Activated CD8-positive, alpha-beta memory T cell treated with anti-CD3 and anti-CD28 coated beads, Interleukin-2, amount 50 U/mL, for 48 hours (primary cell): ENCODE results near the gene RUNX3.

ENCODE experiments used
- DNase-seq: peaks from one replicate; pipeline ENCODE4 v3.0.0-alpha.2; 2020

The RUNX3 gene

DNA sequence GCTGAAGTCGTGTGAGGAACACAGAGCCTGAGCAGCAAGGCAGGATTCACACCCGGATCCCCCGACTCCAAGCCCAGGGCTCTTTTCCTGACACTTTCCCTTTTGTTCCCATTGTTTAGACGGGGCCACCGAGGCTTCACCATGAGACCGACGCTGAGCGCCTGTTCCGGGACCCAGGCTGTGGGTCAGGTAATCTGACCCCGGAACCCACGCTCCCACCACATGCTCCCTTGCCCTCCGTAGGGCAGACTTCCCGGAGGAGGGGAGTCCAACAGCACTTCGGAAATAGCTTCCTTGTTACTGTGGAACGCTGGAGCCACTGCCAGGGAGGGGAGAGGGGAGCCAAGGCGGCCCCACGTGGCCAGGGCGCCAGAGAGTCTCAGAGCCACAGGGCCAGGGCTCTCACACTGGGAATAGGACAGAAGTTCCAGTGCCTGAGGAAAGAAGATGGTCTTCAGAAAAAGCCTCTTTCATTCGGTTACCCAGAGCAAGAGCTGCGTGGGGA lies 18.4 kb downstream of the RUNX3 start:
- DNase-seq: peak; percentile 63

DNA sequence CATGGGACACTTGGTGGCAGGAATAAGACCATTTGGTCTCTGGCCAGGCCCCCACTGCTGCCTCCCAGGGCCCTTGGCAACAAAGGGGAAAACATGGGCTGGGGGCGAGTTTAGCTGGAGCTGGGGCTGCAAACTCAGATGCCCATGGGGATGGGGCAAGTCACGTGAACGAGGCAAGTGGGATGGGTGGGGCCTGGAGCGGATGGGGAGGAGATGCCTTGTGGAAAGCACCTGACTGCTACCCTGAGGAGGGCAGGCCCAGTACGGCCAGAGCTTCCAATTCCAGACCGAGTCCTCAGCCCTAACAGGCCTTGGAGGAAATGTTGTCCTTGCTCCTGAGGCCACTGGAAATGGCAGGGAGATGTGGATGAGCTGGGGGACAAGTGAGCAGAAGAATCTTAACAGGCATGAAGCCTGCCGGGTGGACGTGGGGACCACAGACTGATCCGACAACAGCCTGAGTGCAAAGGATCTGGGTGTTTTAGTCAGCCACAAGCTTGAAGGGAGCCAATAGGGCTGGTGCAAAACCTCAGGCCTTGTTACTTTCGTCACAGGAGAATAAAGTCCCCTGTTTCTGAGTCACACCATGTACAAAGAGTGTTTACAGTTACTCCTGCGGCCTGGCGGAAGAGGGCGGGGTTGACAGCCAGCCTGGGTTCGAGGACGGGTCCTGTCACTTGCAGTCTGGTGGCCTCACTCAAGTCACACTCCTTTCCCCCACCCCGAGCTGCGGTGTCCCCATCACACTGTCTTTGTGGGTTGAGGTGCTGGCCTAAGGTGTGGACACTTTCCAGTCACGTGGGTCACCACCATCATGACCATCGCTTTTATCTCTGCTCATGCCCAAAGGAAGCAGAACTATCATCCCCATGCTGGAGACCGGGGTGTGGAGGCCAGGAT lies 19.1 kb downstream of the RUNX3 start:
- peak; percentile 85 for DNase-seq

DNA sequence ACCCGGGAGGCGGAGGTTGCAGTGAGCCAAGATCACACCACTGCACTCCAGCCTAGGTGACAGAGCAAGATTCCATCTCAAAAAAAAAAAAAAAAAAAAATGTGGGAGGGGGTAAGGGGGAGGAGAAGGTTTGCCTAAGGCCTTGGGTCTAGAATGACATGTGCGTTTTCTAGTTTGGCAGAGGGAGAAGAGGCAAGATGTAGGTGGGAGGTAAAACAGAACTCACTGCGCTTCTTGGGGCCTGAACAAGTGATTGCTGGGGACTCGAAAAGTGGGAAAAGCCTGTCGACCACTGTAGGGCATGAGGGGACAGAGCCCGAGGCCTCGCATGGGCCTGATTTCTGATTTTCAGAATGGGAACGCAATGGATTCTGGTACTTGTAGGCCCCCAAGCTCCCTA lies 19.9 kb downstream of the RUNX3 start:
- DNase-seq: no peak

DNA sequence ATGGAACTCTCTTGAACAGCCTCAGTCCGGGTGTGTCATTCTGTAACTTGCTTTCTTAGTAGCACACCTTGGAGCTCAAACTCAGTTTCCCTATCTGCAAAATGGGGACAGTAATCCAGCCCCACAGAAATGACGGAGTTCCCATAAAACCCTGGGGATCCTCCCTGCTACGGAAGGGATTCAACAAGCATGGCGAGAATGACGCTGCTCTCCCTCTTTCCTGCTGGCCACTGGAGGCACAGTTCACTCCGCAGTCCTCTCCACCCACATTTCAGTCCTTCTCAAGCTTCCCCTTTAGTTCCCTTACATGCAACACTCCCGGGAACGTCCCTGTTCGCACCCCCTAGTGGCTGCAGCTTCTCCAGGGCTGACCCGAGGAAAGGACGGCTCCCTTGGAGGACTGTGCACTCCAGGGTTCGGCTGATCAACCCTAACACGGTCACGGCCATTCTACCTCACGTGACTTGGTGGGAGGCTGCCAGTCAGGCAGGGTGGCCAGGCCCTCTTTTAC lies 20.6 kb downstream of the RUNX3 start:
- no peak for DNase-seq

DNA sequence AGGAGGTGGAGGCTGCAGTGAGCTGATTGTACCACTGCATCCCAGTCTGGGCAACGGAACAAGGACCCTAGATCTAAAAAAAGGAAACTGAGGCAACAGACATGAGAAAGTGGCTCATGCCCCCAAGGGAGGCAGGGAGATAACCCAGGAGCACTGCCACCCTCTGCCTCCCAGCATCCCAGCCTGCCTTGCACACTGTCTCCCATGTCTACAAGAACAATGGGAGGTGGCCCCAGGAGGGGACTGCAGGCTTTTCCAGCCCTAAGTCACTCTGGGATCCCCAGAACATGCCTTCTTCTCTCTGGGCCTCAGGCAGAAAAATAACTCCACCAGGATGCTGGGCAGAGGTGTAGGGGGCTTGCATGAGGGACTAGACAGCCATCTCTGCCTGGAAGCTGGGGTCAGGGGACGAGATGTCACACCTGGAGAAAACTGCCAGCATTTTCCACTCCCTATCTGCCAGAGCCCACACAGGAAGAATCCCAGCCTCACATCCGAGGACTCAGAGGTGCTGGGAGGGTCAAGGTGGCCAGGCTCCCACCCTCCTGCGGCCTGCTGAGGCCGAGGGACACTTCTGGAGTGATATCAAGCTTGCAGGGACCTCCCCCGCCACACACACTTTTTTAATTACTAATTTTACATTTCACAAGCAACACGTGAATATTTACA lies 21.4 kb downstream of the RUNX3 start:
- peak; percentile 43 for DNase-seq

DNA sequence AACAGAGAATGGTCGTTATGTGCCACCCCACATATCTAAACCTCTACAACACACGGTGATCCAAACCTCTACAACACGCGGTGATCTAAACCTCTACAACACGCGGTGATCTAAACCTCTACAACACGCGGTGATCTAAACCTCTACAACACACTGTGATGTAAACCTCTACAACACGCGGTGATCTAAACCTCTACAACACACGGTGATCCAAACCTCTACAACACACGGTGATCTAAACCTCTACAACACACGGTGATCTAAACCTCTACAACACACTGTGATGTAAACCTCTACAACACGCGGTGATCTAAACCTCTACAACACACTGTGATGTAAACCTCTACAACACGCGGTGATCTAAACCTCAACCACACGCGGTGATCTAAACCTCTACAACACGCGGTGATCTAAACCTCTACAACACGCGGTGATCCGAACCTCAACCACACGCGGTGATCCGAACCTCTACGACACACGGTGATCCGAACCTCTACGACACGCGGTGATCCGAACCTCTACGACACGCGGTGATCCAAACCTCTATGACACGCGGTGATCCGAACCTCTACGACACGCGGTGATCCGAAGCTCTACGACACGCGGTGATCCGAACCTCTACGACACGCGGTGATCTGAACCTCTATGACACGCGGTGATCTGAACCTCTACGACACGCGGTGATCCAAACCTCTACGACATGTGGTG lies 22.3 kb downstream of the RUNX3 start:
- DNase-seq: peak; percentile 47

DNA sequence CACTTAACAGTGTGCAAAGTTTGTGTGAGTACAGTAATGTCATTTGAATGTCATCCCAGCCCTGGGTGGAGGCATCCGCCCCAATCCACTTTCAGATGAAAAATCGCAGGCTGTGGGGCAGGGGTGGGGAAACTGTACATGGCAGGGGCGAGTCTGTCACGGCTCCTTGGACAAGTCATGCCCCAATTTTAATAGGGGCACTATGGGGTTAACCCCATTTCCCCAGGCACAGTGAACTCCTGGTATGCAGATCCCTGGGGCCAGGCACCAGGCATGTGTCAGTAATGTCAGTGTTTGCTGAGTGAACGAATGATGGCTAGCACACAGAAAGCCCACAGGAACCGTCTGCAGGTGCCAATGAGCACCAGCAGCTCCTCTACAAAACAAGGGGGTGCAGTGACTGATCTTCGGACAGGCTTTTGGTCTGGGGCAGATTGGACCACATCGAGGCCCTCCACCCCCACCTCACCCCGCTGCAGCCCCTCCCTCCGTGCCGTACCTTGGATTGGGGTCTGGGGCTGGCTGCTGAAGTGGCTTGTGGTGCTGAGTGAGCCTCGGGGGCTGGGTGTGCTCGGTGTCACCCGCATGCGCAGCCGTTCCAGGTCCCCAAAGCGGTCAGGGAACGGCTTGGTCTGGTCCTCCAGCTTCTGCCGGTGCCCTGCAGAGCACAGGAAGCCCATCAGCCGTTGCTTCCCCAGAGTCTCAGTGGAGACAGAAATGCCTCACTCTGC lies 23.2 kb downstream of the RUNX3 start:
- peak; percentile 47 for DNase-seq

DNA sequence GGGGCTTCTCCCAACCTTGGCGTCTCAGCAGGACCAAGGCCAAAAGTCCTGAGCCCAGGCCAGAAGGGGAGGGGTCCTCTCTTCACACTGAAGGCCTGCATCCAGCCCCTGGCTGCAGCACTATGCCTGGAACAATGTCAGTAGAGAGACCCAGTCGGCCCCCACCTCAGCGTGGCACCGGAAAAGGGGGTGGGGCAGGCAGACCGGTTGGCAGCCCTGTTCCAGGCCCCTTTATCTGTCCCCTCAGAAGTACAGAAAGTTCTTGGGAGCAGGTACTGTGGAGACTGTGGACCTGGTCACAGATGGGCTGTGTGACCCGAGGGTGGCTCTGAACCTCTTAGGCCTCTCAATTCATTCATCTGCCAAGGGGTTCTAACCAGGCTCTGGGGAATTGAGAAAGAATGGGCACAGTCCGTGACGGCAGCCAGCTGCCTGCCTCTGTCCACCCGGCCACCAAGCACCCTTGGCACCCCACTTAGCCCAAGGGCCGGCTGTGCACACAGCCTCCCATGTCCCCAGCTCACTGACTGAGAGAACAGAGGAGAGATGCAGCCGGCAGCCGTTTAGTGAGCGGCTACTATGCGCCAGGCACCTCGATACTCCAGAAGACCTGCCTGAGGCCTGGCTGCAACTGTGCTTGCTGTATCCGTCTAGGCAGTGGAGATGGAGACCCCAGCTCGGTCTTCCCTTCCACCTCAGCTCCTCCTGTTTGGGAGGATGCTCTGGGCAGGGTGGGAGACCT lies 23.9 kb downstream of the RUNX3 start:
- peak; percentile 52 for DNase-seq

DNA sequence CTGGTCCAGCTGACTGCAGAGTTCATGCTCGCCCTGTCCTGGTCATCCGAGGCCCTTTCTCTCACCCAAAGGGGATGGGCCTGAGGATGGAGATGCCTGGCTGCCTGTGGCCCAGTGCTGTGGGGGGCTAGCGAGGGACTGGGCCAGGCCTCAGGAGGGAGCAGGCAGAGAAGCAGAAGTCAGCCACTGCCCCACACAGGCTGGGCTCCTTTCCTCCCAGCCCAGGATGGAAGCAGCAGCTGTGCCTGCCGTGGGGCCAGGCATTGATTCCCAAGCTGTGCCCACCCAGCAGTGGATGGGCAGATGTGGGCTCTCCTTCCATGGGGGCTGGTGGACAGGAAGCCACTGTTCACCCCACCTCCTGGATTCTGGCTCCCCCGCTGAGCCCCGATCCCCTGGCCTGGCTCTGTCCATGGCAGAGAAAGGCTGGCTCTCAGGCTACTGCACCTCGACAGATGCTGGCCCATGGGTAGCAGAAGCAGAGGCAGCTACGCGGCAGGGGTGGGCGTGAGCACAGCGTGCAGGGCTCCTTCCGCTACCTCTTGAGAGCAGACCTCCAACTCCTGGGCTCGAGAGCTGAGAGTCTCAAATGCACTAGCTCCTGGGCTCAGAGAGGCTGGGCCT lies 24.6 kb downstream of the RUNX3 start:
- DNase-seq: peak; percentile 52

DNA sequence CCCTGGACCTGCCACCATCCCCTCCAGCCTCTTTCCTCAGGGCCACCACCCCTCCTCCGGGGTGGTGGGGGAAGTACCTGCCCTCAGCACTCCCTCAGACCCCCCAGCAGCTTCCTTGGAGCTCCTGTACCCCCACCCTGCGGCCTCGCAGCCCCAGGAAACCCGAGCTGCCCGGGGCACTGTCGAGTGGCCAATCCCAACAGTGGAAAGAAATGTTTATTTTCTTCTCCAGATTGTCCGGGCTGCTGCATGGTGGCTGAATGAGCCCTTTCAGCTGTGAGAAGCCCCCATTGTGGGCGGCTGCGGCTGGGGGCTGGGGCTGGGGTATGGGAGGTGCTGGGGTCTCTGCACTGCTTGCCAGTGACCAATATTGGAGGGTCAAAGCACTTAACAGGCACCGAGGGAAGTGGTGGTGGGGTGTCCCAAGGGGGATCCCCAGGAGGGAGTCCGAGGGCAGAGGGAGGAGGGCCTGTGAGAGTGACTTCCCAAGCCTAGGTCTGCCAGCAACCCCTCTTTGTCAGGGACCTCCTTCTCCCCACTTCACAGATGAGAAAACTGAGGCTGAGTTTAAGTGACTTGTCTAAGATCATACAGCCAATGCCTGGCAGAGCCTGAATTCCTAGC lies 25.2 kb downstream of the RUNX3 start:
- peak; percentile 54 for DNase-seq

DNA sequence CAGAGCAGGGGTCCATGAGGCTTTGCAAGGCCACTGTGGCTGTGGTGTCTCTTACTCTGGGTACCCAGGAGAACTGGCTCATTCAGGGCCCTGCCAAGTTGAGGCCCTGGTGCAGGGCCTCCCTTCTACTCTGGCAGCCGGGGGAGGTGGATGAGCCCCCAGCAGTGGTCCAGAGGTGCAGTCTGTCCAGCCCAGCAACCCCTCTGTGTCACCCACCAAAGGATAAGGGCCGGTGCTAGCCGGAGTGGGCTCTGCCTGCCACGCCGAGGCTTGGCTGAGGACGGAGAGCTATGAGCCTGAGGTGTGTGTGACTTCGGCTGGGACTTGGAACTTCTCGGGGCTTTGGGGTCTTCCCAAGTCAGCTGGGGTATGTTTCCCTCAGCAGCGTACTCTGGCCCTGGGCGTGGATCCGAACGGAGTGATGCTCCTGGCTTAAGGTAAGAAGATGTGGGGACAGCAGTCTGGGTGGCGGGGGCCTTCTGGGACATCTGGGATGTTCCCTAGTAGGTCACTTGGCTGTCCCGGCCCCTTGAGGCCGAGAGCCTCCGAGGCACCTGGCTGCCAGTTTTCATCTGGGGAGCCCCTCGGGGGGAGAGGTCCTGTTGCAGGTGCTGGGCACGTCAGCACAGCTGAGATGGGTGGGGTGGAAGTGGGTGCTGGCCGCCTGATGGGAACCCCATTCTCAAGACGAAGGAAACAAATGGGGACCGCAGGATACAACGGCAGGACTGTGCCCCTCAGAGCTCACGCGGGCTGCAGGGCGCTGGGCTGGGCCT lies 25.9 kb downstream of the RUNX3 start:
- peak; percentile 52 for DNase-seq

DNA sequence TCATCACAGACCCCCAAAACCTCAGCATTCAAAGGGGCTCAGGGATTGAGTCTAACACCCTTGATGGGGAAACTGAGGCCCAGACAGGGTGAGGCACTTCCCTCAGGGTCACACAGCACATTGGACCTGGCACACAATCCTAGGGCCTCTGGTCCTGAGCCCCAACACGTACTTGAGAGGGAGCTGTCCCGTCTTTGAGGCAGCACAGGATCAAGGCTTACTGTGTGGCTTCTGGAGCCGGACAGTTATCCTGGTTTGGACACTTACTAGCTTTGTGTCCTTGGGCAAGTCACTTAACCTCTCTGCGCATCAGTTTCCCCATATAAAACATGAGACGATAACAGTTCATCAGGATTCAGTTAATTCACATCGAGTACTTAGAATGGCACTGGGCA lies 26.5 kb downstream of the RUNX3 start:
- DNase-seq: peak; percentile 54

DNA sequence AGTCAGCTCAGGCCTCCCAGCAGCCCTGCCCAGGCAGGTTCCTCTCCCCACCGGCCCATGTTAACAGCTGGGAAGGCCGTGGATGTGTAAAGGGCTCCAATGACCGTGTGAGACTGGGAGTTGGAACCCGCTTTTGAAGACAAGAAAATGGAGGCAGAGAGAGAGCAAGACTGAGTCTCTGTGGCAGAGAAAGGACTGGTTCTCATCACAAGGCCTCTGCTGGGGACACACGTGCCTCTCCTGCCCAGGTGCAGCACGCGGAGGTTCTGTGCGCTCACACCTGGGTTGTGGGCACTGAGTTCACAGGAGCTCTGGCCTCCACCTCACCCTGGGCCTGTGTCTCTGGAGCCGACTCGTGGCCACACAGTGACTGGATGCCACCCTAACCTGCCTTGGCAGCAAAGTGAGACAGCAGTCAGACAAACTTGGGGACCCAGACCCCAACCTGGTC lies 27.0 kb downstream of the RUNX3 start:
- DNase-seq: peak; percentile 58

DNA sequence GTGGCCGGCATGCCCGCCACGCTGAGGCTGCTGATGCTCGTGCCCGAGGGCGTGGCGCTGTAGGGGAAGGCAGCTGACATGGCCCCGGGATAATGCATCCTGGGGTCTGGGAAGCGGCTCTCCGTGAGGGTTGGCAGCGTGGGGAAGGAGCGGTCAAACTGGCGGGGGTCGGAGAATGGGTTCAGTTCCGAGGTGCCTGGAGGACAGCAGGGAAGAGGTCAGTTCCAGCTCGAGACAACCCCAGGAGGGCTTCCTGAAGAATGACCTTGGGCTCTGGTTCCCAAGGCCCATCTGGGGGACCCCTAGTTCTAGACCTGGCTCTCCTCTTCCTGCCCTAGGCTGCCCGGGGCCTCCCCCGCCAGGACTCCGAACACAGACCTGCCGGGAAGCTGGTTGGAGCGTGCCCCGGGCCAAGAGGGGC lies 27.6 kb downstream of the RUNX3 start:
- peak; percentile 58 for DNase-seq

DNA sequence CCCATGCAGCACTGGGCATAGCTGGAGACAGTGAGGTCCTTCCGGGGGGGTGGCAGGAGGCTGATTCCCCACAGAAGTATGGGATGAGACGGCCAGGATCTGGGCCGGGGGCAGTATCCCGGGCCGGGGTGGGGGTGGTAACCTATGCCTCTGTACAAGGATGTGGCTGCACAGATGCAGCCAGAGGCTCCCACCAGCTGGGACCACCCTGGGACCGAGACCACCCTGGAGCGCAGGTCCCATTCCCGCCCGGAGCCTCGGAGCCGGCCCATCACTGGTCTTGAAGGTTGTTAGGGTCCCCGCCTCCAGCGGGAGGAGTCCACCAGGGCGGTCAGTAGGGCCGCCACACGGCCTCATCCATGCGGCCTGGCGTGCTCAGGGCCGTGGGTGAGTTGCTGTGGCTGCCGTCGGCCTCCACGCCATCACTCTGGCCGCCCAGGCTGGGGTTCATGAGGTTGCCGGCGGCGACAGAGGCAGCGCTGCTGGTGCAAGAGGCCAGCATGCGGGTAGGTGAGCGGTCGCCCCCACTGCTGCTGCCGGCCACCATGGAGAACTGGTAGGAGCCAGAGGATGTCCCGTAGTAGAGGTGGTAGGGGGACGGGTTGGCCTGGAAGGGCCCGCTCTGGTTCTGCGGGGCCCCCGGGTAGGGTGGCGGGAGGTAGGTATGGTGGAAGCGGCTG lies 28.1 kb downstream of the RUNX3 start:
- DNase-seq: peak; percentile 59

DNA sequence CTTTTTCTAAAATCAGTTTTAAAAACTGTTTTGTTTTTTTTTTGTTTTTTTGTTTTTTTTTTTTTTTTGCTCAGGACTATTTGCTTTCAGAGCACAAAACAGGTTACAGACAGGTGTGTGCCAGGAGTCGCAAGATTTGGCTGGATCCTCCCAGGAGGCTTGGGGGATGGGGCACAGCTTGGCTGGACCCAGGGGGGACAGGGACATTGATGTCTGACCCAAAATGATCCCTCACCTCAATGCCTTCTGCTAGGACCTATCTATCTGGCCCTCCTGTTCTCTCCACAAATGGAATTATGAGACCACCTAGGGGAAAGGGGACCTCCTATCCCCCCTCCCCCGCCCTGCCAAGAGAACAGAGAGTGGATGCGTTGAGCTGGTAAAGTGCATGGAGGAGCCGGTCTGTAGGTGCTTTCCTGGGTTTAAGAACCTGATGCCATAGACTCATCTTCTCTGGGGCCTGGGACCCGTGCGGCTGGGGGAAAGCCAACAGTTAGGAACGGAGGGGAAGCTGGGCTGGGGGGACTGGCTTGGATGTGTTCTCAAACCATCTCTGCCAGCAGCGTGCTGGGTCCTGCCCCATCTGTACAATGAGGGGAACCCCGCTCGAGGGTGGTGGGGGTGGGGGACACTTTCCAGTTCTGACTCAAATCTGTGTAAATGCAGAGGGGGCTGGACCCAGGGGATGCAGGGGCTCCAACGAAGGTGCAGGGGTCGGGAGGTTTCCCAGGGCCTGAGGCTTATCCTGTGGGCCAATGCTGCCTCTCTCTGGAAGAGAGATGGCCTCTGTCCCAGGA lies 28.9 kb downstream of the RUNX3 start:
- DNase-seq: peak; percentile 66

DNA sequence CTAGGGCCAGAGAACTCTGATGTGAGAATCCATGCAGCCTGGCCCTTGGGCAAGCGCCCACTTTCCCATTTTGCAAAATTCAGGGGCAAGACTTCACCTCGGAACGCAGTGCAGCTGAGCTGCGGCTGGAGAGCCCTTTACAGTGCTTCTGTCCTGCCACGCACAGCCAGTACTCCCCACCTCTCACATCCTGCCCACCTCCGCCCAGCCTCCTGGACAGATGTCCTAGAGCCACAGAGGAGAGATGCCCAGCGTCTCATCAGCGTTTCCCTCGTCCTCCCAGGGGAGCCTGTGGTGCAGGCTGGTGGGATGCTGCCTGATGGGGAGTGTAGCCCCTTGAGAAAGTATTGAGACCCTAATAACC lies 29.6 kb downstream of the RUNX3 start:
- peak; percentile 65 for DNase-seq
